Vagina (tissue), 2 donors: ENCODE data around the gene RPS6KA5.

Source experiments
- POLR2A ChIP-seq, 2 donors: fragments of 450-650 bp; IDR thresholded peaks; one replicate each; pipeline ENCODE4 v1.6.1; 2017; ENCODE audit warnings: antibody characterized with exemption in 2 of 2, mild to moderate bottlenecking in 2 of 2, moderate library complexity in 2 of 2
- TF ChIP-seq, protein P1 (sequence below), 3 experiments: fragments of 450-650 bp in 2 of 3; fragments of 200-600 bp in 1 of 3; sonication (generic) in 1 of 3; IDR thresholded peaks; one replicate each; pipeline ENCODE4 v1.5.1; 2017 to 2019; ENCODE audit warnings: antibody characterized with exemption in 3 of 3, mild to moderate bottlenecking in 2 of 3, moderate library complexity in 2 of 3

DNA sequence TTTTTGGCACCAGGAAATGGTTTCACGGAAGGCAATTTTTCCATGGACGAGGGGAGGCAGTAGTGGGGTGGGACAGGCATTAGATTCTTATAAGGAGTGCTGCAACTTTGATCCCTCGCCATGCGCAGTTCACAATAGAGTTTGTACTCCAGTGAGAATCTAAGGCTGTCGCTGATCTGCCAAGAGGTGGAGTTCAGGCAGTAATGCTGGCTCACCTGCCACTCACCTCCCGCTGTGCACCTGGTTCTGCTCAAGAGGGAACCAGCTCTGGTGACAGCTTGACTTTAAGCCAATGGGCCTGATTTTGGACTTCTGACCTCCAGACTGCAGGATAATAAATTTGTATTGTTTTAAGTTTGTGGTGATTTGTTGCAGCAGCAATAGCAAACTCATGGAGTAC lies 163.4 kb downstream of the RPS6KA5 start:
- TF ChIP-seq, protein P1, sequence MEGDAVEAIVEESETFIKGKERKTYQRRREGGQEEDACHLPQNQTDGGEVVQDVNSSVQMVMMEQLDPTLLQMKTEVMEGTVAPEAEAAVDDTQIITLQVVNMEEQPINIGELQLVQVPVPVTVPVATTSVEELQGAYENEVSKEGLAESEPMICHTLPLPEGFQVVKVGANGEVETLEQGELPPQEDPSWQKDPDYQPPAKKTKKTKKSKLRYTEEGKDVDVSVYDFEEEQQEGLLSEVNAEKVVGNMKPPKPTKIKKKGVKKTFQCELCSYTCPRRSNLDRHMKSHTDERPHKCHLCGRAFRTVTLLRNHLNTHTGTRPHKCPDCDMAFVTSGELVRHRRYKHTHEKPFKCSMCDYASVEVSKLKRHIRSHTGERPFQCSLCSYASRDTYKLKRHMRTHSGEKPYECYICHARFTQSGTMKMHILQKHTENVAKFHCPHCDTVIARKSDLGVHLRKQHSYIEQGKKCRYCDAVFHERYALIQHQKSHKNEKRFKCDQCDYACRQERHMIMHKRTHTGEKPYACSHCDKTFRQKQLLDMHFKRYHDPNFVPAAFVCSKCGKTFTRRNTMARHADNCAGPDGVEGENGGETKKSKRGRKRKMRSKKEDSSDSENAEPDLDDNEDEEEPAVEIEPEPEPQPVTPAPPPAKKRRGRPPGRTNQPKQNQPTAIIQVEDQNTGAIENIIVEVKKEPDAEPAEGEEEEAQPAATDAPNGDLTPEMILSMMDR (IDR thresholded peaks at IDR 0.05), result no peak
- TF ChIP-seq POLR2A (IDR thresholded peaks at IDR 0.05), result no peak
